Left lung (tissue), 14 donors: ENCODE data around the gene CD300LD. TPM values are rescaled to one million over a fixed set of nuclear protein-coding genes. Genes with fewer than 3 reads are reported as not detected.

ENCODE experiments used
- ATAC-seq: fragments of 200-7000 bp; cut with Tn5 transposase; one replicate; pipeline ENCODE4 v1.9.1; 2020; ENCODE audit warnings: moderate library complexity
- DNase-seq, 4 donors: peaks; one replicate each; pipeline ENCODE4 v3.0.0-alpha.2; 2013 to 2020
- H3K27ac ChIP-seq, 2 donors: fragments of 200-600 bp; sonication (generic) in 1 of 2; one replicate each; pipeline versions ENCODE4 v1.5.0 to v1.8.0; 2020 to 2021
- H3K27me3 ChIP-seq, 2 donors: fragments of 200-600 bp; sonication (generic) in 1 of 2; one replicate each; pipeline versions ENCODE4 v1.5.0 to v1.8.0; 2020 to 2021
- H3K36me3 ChIP-seq, 2 donors: fragments of 200-600 bp; sonication (generic) in 1 of 2; one replicate each; pipeline versions ENCODE4 v1.5.0 to v1.8.0; 2020 to 2021
- H3K4me1 ChIP-seq, 2 donors: fragments of 200-600 bp; one replicate each; pipeline ENCODE4 v1.8.0; 2021
- H3K4me3 ChIP-seq, 2 donors: fragments of 200-600 bp; sonication (generic) in 1 of 2; one replicate each; pipeline versions ENCODE4 v1.5.0 to v1.8.0; 2020 to 2021; ENCODE audit warnings: mild to moderate bottlenecking in 1 of 2
- H3K9me3 ChIP-seq, 2 donors: fragments of 200-600 bp; sonication (generic) in 1 of 2; one replicate each; pipeline versions ENCODE4 v1.5.0 to v1.8.0; 2020 to 2021
- CTCF ChIP-seq, 2 donors: fragments of 200-600 bp; sonication (generic) in 1 of 2; IDR thresholded peaks; one replicate each; pipeline versions ENCODE4 v1.5.0 to v1.8.0; 2021; ENCODE audit warnings: antibody characterized with exemption in 2 of 2
- intact Hi-C, 2 donors: fragments of 100-400 bp; cut with DNase I; formaldehyde crosslinking; loops; one replicate each; pipeline versions ENCODE4 v1.11.2 to v1.14.2; 2022
- long read RNA-seq, 12 donors: library from polyadenylated mRNA in 2 of 12; unstranded in 2 of 12; transcript quantifications; one replicate each; pipeline ENCODE4 v2.0.0 and lab custom pipeline, GENCODE V29; 2019 to 2026
- polyA plus RNA-seq, 6 donors: library from polyadenylated mRNA; unstranded; fragments of 120-200 nt; gene quantifications; one replicate each; pipeline ENCODE4 v1.2.1, GENCODE V29; 2013; ENCODE audit not compliant: insufficient read length in 6 of 6
- total RNA-seq, 2 donors: library from RNA; stranded (reverse); fragmentation: NEBNext Ultra II Directional; extraction: Animal tissue kit (Norgen Biotek cat#: 25700); gene quantifications; one replicate each; pipeline ENCODE4 v1.2.1, GENCODE V29; 2021
- donor health status: DM: no; HTN: yes; CAD: no.
- donor health status: DM: no; HTN: no; CAD: no.

Gene CD300LD
- total RNA-seq (under 1 TPM in 1 of 2 donors, not detected in 1; 0.29 TPM), polyA plus RNA-seq (not detected)
- long read RNA-seq, donor 1, result 0 reads
- long read RNA-seq, donor 2, result 0 reads
- long read RNA-seq, donor 3, result 0 reads
- long read RNA-seq, donor 4, result 0 reads
- long read RNA-seq, donor 5, result 0 reads
- long read RNA-seq, donor 6, result 0 reads
- long read RNA-seq, donor 7, result 0 reads
- long read RNA-seq, donor 8, result 0 reads
- long read RNA-seq, donor 9, result 0 reads
- long read RNA-seq, donor 10, result 0 reads
- long read RNA-seq, donor 11, result 0 reads
- long read RNA-seq, donor 12, result 0 reads

- intact Hi-C loops, result no loop called here
- TF ChIP-seq CTCF (IDR thresholded peaks at IDR 0.05), result no peak
- H3K9me3 ChIP-seq, result no peaks in the 10 kb centered on the region
These were observed at the start of gene CD300LD for GRCh38 chr17:74592087-74592990. CD300LD (minus strand) TSS chr17:74592283; CDS start chr17:74592202, 81 bp downstream.

GRCh38 chr17:74641224-74641957 lies 49.3 kb upstream of the CD300LD start:
- ATAC-seq (no peak), DNase-seq (no peak)
- H3K9me3 ChIP-seq, result no peaks in the 10 kb centered on the region
- peaks cover 0 to 56% of the 10 kb centered on the region in 2 donors for H3K27me3 ChIP-seq
- no peak for TF ChIP-seq CTCF (IDR thresholded peaks at IDR 0.05)
- peaks cover 0 to 54% of the 10 kb centered on the region in 2 donors for H3K4me1 ChIP-seq
- intact Hi-C loops, result no loop called here
- H3K4me3 ChIP-seq, result no peak overlapping the region
- H3K36me3 ChIP-seq, result no peaks in the 10 kb centered on the region
- peak overlapping the region in 1 of 2 donors; percentile 31 for H3K27ac ChIP-seq

More at GRCh38 chr17:74592087-74592990, at the start of gene CD300LD:
- peaks cover 0 to 56% of the 10 kb centered on the region in 2 donors for H3K27me3 ChIP-seq
- H3K27ac ChIP-seq, result no peak within 1 kb of the TSS
- no peak within 1 kb of the TSS for H3K4me3 ChIP-seq
- no peaks in the 10 kb centered on the region for H3K4me1 ChIP-seq
- no peak for DNase-seq
- ATAC-seq, result no peak
- H3K36me3 ChIP-seq, result no peaks in the 10 kb centered on the region

GRCh38 chr17:74639704-74640151 lies 47.6 kb upstream of the CD300LD start:
- intact Hi-C loops, result no loop called here
- Histone ChIP-seq H3K27me3 (peaks cover 0 to 67% of the 10 kb centered on the region in 2 donors), H3K4me3 (peak overlapping the region in 1 of 2 donors; percentile 3), H3K27ac (peak overlapping the region in 1 of 2 donors; percentile 75), H3K9me3 (no peaks in the 10 kb centered on the region), H3K4me1 (peaks cover 0 to 54% of the 10 kb centered on the region in 2 donors), H3K36me3 (no peaks in the 10 kb centered on the region)
- DNase-seq (peak in 2 of 4 donors; percentile 13 to 50), ATAC-seq (peak; percentile 57)
- no peak for TF ChIP-seq CTCF (IDR thresholded peaks at IDR 0.05)

- ATAC-seq (no peak), DNase-seq (no peak)
- no peak for TF ChIP-seq CTCF (IDR thresholded peaks at IDR 0.05)
- intact Hi-C loops, result no loop called here
- Histone ChIP-seq H3K4me1 (peaks cover 0 to 61% of the 10 kb centered on the region in 2 donors), H3K9me3 (no peaks in the 10 kb centered on the region), H3K4me3 (no peak overlapping the region), H3K27me3 (peaks cover 0 to 66% of the 10 kb centered on the region in 2 donors), H3K36me3 (no peaks in the 10 kb centered on the region), H3K27ac (no peak overlapping the region)
These were observed 45.8 kb upstream of the CD300LD start for GRCh38 chr17:74637926-74638325.
